Panc1 (cell line): Measurements from ENCODE around the gene POTEI.
"Not testable (repeated sequence)": the region's sequence is repeated elsewhere in the genome, so short reads cannot be mapped to it uniquely, and the experiment has no call there.

Experiments used
- TCF7L2 ChIP-seq: IDR thresholded peaks from 2 replicates; pipeline ENCODE4 v1.6.1; 2011; ENCODE audit warnings: mild to moderate bottlenecking, low read depth, low read length, inconsistent platforms
- TF ChIP-seq, protein P1 (sequence below), 2 experiments: IDR thresholded peaks; 2 replicates each; pipeline ENCODE4 v1.6.1; 2011 to 2012; ENCODE audit warnings: low read depth in 2 of 2, control low read depth in 1 of 2, low read length in 1 of 2, mild to moderate bottlenecking in 1 of 2, moderate library complexity in 1 of 2; ENCODE audit not compliant: insufficient read depth in 1 of 2

DNA sequence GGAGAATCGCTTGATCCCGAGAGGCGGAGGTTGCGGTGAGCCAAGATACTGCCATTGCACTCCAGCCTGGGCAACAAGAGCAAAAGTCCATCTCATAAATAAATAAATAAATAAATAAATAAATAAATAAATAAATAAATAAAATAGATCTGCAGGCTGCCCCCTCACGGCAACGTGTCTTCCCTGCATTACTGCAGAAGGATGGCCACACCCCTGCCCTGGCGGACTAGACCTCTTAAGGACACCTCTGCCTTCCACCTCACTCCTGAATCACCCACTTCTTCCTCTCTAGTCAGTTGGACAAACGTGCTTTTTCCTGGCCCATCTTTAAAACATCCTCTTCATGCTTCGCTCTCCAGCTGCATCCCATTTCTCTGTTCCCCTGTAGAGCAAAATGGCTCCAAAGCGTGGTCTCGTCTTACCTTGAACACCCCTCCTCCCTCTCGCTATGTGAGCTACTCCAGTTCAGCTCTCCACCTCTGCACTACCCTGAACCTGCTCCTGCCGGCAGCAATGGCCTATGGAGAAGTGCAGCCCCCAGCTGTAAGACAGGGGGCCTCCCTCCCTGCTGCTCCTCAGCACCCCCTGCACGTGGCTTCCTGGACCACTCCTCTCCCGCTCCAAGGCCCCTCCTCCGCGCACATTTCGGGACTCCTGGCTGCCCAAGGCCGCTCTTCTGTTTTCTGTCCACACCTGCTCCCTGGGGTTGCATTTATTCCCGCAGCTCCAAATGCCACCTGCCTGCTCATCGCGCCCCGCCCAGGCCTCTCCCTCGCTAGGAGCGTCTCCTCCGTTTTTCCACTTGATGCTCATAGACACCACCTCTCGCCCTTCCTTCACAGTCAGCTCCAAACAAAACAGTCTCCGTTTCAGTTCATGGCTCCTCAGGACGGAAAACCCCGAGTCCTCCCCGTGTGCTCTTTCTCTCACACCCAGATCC lies 1.9 kb upstream of the POTEI start:
- not testable (repeated sequence) for TF ChIP-seq TCF7L2
- TF ChIP-seq, protein P1, sequence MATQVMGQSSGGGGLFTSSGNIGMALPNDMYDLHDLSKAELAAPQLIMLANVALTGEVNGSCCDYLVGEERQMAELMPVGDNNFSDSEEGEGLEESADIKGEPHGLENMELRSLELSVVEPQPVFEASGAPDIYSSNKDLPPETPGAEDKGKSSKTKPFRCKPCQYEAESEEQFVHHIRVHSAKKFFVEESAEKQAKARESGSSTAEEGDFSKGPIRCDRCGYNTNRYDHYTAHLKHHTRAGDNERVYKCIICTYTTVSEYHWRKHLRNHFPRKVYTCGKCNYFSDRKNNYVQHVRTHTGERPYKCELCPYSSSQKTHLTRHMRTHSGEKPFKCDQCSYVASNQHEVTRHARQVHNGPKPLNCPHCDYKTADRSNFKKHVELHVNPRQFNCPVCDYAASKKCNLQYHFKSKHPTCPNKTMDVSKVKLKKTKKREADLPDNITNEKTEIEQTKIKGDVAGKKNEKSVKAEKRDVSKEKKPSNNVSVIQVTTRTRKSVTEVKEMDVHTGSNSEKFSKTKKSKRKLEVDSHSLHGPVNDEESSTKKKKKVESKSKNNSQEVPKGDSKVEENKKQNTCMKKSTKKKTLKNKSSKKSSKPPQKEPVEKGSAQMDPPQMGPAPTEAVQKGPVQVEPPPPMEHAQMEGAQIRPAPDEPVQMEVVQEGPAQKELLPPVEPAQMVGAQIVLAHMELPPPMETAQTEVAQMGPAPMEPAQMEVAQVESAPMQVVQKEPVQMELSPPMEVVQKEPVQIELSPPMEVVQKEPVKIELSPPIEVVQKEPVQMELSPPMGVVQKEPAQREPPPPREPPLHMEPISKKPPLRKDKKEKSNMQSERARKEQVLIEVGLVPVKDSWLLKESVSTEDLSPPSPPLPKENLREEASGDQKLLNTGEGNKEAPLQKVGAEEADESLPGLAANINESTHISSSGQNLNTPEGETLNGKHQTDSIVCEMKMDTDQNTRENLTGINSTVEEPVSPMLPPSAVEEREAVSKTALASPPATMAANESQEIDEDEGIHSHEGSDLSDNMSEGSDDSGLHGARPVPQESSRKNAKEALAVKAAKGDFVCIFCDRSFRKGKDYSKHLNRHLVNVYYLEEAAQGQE (IDR thresholded peaks at IDR 0.05; ENCODE audit: insufficient read depth in 1 of 2, low read depth in 2 of 2, low read length in 1 of 2), result not testable (repeated sequence)
